SU-DHL-6 (cell line): ENCODE data around the gene ARL8A.

Source experiments
- EZH2phosphoT487 ChIP-seq: fragments of 200-600 bp; sonication (generic), shearing (Covaris generic); conservative IDR thresholded peaks from 2 replicates; pipeline ENCODE4 v1.6.1; 2018; ENCODE audit warnings: mild to moderate bottlenecking, antibody characterized with exemption, low read length, moderate library complexity, mixed read lengths
- TF ChIP-seq, protein P1 (sequence below): fragments of 200-600 bp; sonication (generic); IDR thresholded peaks from one replicate; pipeline ENCODE4 v1.5.1; 2017; ENCODE audit warnings: antibody characterized with exemption, mild to moderate bottlenecking, low read length, moderate library complexity; ENCODE audit not compliant: insufficient read depth, poor library complexity, severe bottlenecking

DNA sequence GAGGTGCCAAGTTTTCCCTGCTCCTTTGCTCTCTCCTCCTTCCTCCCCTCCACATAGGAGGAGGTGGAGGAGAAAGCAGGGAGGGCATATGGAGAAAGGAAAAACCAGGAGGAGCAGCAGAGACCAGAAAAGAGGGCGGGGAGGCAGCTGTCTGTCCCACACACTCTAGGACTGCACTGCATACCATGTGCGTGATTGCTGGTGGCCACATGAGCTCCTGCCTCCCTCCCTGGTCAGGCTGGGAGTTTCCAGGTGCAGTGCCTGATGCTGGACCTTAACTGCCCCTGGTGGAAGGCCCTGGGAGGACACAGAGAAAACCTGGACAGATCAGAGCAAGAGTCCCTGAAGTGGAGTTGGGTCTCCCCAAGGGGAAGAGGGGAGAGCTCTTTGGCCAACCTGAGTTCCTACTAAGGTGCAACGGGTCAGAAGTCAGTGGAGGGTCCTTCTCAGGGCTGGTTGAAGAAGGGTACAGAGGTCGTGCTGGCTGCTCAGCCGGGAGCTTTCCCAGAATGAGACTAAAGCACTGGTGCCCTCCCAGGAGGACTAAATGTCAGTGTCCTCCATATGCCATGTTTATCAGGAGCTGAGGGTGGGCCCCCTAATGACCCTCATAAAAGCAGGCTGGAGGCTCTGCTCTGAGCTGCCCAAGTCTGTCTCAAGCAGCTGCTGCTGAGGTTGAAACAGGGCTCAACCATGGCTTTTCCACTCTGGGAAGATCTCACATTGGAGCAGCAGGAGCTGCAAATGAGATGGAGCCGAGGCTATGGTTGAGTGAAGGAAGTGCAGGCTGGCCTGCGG, 45.6 kb upstream of the ARL8A start:
- TF ChIP-seq, protein P1, sequence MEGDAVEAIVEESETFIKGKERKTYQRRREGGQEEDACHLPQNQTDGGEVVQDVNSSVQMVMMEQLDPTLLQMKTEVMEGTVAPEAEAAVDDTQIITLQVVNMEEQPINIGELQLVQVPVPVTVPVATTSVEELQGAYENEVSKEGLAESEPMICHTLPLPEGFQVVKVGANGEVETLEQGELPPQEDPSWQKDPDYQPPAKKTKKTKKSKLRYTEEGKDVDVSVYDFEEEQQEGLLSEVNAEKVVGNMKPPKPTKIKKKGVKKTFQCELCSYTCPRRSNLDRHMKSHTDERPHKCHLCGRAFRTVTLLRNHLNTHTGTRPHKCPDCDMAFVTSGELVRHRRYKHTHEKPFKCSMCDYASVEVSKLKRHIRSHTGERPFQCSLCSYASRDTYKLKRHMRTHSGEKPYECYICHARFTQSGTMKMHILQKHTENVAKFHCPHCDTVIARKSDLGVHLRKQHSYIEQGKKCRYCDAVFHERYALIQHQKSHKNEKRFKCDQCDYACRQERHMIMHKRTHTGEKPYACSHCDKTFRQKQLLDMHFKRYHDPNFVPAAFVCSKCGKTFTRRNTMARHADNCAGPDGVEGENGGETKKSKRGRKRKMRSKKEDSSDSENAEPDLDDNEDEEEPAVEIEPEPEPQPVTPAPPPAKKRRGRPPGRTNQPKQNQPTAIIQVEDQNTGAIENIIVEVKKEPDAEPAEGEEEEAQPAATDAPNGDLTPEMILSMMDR: no peak
- no peak for TF ChIP-seq EZH2phosphoT487
